GM18499 (cell line): ENCODE results near the gene COL23A1.

Source experiments
- ATAC-seq: cut with Tn5 transposase; IDR thresholded peaks from one replicate; pipeline ENCODE4 v1.9.1; 2021; ENCODE audit warnings: moderate number of reproducible peaks; ENCODE audit not compliant: insufficient read depth, unreplicated experiment

COL23A1 gene

DNA sequence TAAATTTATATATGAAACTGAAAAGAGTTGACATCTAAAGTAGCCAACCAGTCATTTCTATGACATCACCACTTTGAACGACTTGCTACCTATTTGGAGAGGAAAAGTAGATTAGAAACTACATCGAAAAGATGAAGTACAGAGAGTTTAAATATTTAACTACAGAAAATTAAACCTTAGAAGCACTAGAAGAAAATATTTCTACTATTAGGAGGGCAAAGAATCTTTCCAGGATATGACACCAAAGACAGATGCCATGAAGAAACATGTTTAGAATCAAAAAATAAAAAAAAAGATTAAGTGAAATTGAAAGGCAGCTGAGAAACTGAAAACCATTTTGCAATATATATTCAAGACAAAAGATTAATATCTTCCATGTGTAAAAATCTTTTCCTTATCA, 144.7 kb downstream of the COL23A1 start:
- no peak for ATAC-seq

- ATAC-seq, result no peak
Measured at GRCh38 chr5:178442405-178443257, 147.6 kb downstream of the COL23A1 start.

DNA sequence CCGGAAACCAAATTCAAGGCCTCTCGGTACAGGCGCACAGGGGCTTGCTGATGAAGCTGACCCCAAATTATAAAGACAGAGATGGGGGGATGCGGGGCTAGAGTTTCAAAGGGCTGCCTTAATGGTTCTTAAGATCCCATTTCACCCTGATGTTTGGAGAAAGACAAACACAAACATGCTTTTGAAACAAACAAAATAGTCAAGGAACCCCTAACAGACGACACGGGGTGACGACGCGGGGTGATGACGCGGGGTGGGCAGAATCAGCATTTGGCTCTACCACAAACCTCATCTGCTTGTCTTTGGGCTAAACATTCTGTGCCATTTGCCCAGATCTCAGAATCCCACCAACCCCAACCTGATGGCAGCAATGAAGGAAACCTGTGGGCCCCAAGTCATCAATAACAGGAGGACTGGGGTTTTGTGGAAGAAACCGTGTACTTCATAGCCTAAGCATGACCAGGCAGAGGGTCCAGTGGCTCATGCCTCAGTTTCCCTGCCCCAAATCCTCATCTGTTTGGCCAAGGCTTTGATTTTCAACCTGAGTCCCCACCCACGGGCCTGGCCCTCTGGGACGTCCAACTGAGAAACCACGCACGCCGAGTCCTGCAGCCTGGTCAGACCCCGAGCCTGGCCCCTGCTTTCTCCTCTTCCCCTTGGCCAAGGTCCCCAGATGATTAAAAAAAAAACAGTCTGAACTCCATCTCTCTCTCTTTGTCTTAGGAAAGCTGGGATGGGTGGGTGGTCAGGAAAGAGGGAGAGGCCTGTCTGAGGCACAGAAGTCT, 148.5 kb downstream of the COL23A1 start:
- ATAC-seq, result no peak

DNA sequence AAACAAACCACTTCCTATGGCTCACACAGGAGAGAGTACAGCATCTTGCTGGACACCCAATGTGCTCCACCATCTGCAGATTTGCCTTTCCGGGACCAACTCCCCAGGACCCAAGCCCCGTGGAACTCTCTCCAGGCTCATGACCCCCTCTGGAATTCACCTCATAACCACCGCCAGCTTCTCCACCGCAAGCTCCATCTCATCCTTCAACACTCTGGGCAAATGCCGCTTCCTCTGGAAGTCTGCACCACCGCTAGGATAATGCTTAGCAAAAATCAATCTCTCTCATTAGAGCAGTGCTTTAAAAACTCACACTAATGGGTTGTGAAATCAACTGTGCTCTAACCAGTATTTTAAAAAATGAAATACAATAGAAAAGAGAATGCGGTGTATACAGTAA, 150.0 kb downstream of the COL23A1 start:
- no peak for ATAC-seq

- ATAC-seq, result no peak
Measured at GRCh38 chr5:178439493-178440180, 150.6 kb downstream of the COL23A1 start.

DNA sequence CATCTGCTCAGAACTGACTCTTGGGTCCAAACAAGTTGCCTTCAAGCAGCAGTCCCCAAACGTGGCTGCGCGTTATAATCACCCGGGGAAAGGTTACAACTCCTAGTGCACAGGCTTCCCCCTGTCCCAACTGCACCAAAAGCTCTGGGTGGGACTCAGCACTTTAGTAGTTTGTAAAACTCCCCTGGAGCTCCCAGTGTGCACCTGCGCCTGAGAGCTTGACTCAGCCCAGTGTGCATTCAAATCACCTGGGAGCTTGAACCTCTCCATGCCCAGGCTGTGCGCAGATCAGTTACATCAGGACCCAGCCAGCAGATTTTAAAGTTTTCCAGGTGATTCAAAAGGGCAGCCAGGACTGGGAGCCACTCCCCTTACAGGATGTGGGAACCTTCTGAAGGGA, 151.4 kb downstream of the COL23A1 start:
- no peak for ATAC-seq

- ATAC-seq, result no peak
Measured at GRCh38 chr5:178437386-178438075, 152.7 kb downstream of the COL23A1 start.

- ATAC-seq, result no peak
Measured at GRCh38 chr5:178436326-178436940, 153.8 kb downstream of the COL23A1 start.

- no peak for ATAC-seq
Measured at GRCh38 chr5:178435321-178436238, 154.6 kb downstream of the COL23A1 start.

DNA sequence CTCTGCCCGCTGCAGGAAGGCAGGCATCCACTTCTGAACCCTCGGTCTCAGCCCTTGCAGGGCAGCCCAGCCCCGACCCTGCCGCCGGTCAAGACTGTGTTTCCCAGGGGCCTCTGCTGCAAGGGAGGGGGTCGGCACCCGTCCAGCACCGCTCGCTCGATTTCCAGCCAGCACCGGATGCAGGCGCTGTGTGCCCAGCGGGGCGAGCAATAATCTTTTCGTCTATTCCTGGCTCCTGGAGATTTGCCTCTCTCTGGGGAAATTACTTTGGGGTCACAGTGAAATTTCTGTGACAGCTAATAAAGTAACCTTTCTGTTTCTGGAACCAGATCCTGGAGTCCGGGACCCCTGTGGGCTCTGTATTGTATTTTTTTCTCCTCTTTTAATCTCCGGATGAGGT, 155.3 kb downstream of the COL23A1 start:
- ATAC-seq, result no peak

DNA sequence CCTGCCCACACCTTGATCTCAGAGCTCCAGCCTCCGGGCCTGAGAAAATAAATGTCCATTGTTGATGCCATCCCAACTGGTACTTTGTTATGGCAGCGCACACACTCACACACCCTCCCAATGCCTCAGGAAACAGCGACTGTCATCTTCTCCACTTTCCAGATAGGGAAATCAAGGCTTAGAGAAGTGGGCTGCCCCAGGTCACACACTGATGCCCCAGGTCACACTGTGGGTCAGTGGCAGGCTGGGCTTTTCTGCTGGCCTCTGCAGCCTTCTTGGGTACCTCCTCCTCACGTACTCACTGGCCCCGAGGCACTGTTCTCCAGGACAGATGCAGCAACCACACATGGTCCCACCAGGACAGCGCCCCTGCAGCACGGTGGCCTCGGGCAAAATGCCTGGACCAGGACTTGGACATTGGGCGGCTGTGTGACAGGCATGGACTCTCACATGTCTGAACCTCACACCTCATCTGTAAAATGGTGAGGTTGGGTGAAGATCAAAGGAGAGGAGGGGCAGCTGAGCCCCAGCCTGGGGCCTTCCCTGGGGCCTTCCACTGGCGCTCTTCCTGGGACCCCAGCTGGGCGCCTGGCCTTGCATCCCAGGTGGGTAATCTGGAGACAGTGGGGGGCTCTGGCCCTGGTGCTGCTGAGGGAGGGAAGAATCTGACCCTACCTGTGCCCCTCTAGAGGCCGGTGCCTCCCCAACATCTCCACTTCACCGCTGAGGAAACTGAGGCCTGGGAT, 156.0 kb downstream of the COL23A1 start:
- ATAC-seq, result no peak

DNA sequence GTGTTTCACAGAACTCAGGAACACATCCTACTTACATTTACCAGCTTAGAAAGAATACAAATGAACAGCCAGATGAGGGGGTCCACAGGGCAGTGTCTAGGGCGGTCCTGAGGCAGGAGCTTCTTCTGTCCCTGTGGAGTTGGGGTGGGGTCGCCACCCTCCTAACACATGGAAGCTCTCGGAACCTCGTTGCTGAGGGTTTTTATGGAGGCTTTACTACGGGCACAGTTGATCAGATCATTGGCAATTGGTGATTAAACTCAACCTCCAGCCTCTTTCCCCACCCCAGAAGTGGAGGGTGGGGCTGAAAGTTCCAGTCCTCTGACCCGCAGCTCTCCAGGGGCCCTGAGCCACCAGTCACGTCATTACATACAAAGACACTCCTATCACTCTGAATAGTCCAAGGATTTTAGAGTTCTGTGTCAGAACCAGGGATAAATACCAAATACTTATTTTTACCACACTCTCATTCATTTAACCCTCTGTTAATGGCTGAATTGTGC, 156.9 kb downstream of the COL23A1 start:
- ATAC-seq, result no peak

GRCh38 chr5:178432421-178433272, 157.5 kb downstream of the COL23A1 start:
- ATAC-seq, result no peak

DNA sequence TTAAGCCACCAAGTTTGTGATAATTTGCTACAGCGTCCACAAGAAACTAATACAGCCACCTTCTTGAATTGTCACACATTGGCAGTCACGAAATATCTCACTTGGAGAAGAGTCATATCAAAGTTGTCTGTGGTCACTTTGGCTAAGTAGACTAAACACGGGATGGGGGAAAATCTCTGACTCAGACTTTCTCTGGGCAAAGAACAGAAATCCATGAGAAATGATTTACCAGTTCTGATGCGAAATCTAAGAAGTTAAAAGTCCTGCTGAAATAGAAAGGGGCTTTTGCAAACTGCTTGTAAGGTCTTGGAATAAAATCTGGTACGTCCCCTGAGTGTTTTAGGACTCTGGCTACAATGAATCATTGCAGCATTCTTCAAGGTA, 158.4 kb downstream of the COL23A1 start:
- ATAC-seq, result no peak

GRCh38 chr5:178431063-178431781, 159.0 kb downstream of the COL23A1 start:
- no peak for ATAC-seq

- no peak for ATAC-seq
Measured at GRCh38 chr5:178430186-178431062, 159.8 kb downstream of the COL23A1 start.
